Measurements from ENCODE around the gene TENM4. TPM values are rescaled to one million over a fixed set of nuclear protein-coding genes. Genes with fewer than 3 reads are reported as not detected.

Gene TENM4
- total RNA-seq, 2 donors from 2014 or later: 2.6 to 6.8 TPM

- H3K27ac ChIP-seq: no peak overlapping the region
- DNase-seq (ENCODE audit: low spot score): no peak
- whole genome bisulfite sequencing: 78% methylated on average over 5 of the region's 5 CpGs
- intact Hi-C loops (cut with DNase I): no loop called here
- no peaks in the 10 kb centered on the region for H3K36me3 ChIP-seq
- TF ChIP-seq CTCF (IDR thresholded peaks at IDR 0.05) (no peak), POLR2A (IDR thresholded peaks at IDR 0.05) (no peak), POLR2AphosphoS5 (IDR thresholded peaks at IDR 0.05) (no peak)
- no peaks in the 10 kb centered on the region for H3K4me1 ChIP-seq (replicated peaks)
- H3K27me3 ChIP-seq (replicated peaks; ENCODE audit: insufficient read depth): no peaks in the 10 kb centered on the region
- H3K9me3 ChIP-seq: no peaks in the 10 kb centered on the region
- no peak overlapping the region for H3K4me3 ChIP-seq
These were observed 657.0 kb downstream of the TENM4 start for GRCh38 chr11:78783846-78784245.

GRCh38 chr11:78783301-78783700 is 657.5 kb downstream of the TENM4 start:
- Histone ChIP-seq H3K27ac (no peak overlapping the region), H3K27me3 (replicated peaks; ENCODE audit: insufficient read depth) (no peaks in the 10 kb centered on the region), H3K9me3 (no peaks in the 10 kb centered on the region), H3K36me3 (no peaks in the 10 kb centered on the region), H3K4me3 (no peak overlapping the region), H3K4me1 (replicated peaks) (no peaks in the 10 kb centered on the region)
- intact Hi-C loops (cut with DNase I): no loop called here
- no peak for DNase-seq (ENCODE audit: low spot score)
- WGBS: 100% methylated on average over 1 of the region's 1 CpG
- TF ChIP-seq CTCF (IDR thresholded peaks at IDR 0.05) (no peak), POLR2AphosphoS5 (IDR thresholded peaks at IDR 0.05) (no peak), POLR2A (IDR thresholded peaks at IDR 0.05) (no peak)

- no peak overlapping the region for H3K27ac ChIP-seq
- no peaks in the 10 kb centered on the region for H3K27me3 ChIP-seq (replicated peaks; ENCODE audit: insufficient read depth)
- intact Hi-C loops (cut with DNase I): no loop called here
- no peaks in the 10 kb centered on the region for H3K4me1 ChIP-seq (replicated peaks)
- H3K9me3 ChIP-seq: no peaks in the 10 kb centered on the region
- no peak for DNase-seq (ENCODE audit: low spot score)
- 91% methylated on average over 2 of the region's 2 CpGs for WGBS
- no peak overlapping the region for H3K4me3 ChIP-seq
- no peaks in the 10 kb centered on the region for H3K36me3 ChIP-seq
- no peak for TF ChIP-seq POLR2A (IDR thresholded peaks at IDR 0.05)
- no peak for TF ChIP-seq CTCF (IDR thresholded peaks at IDR 0.05)
These were observed 658.1 kb downstream of the TENM4 start for GRCh38 chr11:78782725-78783124.

- intact Hi-C loops (cut with DNase I): no loop called here
- no peaks in the 10 kb centered on the region for H3K4me1 ChIP-seq (replicated peaks)
- H3K27ac ChIP-seq: no peak overlapping the region
- no peaks in the 10 kb centered on the region for H3K27me3 ChIP-seq (replicated peaks; ENCODE audit: insufficient read depth)
- no peak overlapping the region for H3K4me3 ChIP-seq
- no peak for DNase-seq (ENCODE audit: low spot score)
- no peaks in the 10 kb centered on the region for H3K9me3 ChIP-seq
- H3K36me3 ChIP-seq: no peaks in the 10 kb centered on the region
- TF ChIP-seq POLR2AphosphoS5 (IDR thresholded peaks at IDR 0.05) (no peak), POLR2A (IDR thresholded peaks at IDR 0.05) (no peak), CTCF (IDR thresholded peaks at IDR 0.05) (no peak)
- WGBS: 79% methylated on average over 3 of the region's 3 CpGs
These were observed 659.9 kb downstream of the TENM4 start for GRCh38 chr11:78780889-78781288.

- no peaks in the 10 kb centered on the region for H3K36me3 ChIP-seq
- DNase-seq (ENCODE audit: low spot score): no peak
- no peaks in the 10 kb centered on the region for H3K4me1 ChIP-seq (replicated peaks)
- intact Hi-C loops (cut with DNase I): no loop called here
- no peaks in the 10 kb centered on the region for H3K9me3 ChIP-seq
- no peak overlapping the region for H3K4me3 ChIP-seq
- no peak overlapping the region for H3K27ac ChIP-seq
- no peaks in the 10 kb centered on the region for H3K27me3 ChIP-seq (replicated peaks; ENCODE audit: insufficient read depth)
- TF ChIP-seq CTCF (IDR thresholded peaks at IDR 0.05): no peak
- no peak for TF ChIP-seq POLR2A (IDR thresholded peaks at IDR 0.05)
- no peak for TF ChIP-seq POLR2AphosphoS5 (IDR thresholded peaks at IDR 0.05)
- 78% methylated on average over 2 of the region's 2 CpGs for whole genome bisulfite sequencing
These were observed 667.3 kb downstream of the TENM4 start for GRCh38 chr11:78773492-78773891.
